OCI-LY7 (cell line): ENCODE measurements around the gene STX8.

Experiments
- EZH2phosphoT487 ChIP-seq: fragments of 200-600 bp; sonication (generic); IDR thresholded peaks from 2 replicates; pipeline ENCODE4 v1.6.1; 2018; ENCODE audit warnings: low read depth, borderline replicate concordance, mild to moderate bottlenecking, mixed run types, antibody characterized with exemption, low read length, moderate library complexity, mixed read lengths
- TF ChIP-seq, protein P1 (sequence below): fragments of 200-600 bp; sonication (generic); conservative IDR thresholded peaks from 2 replicates; pipeline ENCODE4 v1.5.1; 2014; ENCODE audit warnings: mild to moderate bottlenecking, antibody characterized with exemption, low read length, moderate library complexity, mixed read lengths

- TF ChIP-seq, protein P1, sequence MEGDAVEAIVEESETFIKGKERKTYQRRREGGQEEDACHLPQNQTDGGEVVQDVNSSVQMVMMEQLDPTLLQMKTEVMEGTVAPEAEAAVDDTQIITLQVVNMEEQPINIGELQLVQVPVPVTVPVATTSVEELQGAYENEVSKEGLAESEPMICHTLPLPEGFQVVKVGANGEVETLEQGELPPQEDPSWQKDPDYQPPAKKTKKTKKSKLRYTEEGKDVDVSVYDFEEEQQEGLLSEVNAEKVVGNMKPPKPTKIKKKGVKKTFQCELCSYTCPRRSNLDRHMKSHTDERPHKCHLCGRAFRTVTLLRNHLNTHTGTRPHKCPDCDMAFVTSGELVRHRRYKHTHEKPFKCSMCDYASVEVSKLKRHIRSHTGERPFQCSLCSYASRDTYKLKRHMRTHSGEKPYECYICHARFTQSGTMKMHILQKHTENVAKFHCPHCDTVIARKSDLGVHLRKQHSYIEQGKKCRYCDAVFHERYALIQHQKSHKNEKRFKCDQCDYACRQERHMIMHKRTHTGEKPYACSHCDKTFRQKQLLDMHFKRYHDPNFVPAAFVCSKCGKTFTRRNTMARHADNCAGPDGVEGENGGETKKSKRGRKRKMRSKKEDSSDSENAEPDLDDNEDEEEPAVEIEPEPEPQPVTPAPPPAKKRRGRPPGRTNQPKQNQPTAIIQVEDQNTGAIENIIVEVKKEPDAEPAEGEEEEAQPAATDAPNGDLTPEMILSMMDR, result no peak
- no peak for TF ChIP-seq EZH2phosphoT487
Measured at GRCh38 chr17:9346296-9346926, 229.2 kb downstream of the STX8 start.
